ENCODE data around the gene EN2.

- TF ChIP-seq CTCF (IDR thresholded peaks at IDR 0.05; ENCODE audit: low read depth, low read length) (peak; percentile 82), EZH2phosphoT487 (IDR thresholded peaks at IDR 0.05; ENCODE audit: low read depth) (no peak)
These were observed 45.3 kb upstream of the EN2 start for GRCh38 chr7:155412416-155413253.
